COLO668 (cell line): ENCODE measurements around the gene ADARB2.
A peak's percentile ranks its signal among the peaks of the same experiment; 100 is the strongest.
"Not testable (repeated sequence)": the region's sequence is repeated elsewhere in the genome, so short reads cannot be mapped to it uniquely, and the experiment has no call there.

Experiments used
- DNase-seq: peaks from one replicate; lab custom pipeline; 2025; ENCODE audit not compliant: unreplicated experiment; lab: John Stamatoyannopoulos, UW

ADARB2 gene

DNA sequence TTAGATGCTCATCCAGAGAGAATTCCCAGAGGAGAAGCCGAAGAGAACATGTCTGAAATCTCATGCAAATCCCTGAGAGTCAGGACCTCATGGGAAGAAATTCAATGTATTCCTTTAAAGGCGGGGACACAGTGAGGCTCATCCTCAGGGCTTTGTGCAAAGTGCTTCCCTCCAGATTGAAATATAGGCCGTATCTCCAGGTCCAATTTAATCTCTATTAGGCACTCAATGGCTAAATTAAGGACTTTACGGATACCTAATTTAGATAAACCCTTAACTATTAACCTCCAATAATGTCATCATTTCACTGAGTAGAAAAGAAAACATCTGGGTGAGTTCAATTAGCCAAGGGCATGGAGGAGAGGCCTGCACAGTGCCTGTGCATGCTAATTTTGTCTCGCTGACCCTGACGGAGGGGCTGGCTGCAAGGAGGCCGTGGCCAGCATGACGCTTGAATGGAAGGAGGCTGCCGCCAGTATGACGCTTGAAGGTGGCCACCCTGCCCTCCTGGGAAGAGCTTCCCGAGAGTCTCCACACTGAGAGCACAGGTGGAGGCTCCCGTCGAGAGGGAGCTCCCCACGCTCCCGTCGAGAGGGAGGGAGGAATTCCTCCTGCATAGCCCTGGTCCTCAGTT, 287.6 kb downstream of the ADARB2 start:
- no peak for DNase-seq

DNA sequence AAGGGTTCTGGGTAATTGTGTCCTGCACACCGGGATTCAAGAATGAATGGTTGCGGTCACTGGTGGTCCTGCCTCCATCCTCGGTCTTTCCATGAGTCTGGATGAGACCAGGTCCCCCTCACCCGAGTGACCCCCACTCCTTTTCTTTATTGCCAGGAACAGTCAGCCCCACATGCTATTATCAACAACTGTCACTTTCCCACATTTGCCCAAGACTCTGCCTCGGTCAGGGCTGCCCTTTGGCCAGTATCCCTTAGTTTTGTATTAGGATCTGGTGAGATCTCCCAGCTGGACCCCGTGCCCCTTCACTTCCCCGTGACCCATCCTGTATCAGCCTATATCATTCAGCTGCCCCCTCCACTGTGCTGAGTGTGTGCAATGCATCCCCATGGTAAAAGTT, 288.3 kb downstream of the ADARB2 start:
- no peak for DNase-seq

DNA sequence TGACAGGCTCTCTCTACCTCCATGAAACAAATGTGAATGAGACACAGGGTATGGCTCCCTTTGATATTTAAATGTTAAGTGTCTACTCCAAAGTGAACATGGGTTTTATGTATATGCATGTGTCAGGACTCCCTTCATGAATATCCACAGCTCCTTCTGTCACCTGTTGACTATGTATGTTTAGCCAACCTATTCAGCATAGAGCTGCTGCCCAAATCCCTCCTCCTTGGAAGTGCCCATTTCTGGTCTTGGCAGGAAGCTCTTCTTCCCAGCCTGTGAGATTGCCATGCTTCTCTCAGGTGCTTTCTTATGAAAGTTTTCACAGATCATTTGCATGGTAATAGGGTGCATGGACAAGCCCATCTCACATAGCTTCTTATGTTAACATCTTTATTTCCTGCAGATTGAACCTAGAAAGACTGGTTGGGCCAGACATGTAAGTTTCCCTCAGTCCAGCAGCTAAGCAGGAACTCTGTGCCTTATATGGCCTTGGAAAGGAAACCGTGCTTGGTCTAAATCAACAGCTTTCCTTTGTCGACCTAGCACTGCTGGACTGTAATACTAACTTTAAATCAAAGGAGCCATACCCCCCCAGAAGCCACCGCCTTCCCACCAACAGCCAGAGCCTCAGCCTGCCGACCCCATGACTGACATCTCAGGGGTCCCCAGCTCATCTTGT, 288.9 kb downstream of the ADARB2 start:
- DNase-seq: no peak

DNA sequence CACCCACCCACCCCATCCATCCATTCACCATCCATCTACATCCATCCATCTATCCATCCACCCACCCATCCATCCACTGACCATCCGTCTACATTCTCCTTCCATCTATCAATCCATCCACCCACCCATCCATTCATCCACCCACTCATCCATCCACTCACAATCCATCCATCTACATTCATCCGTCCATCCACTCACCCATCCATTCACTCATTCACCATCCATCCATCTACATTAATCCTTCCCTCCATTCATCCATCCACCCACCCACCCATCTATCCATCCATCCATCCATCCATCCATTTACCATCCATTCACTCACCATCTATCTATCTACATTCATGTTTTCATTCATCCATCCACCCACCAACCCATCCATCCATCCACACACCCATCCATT, 292.5 kb downstream of the ADARB2 start:
- no peak for DNase-seq

DNA sequence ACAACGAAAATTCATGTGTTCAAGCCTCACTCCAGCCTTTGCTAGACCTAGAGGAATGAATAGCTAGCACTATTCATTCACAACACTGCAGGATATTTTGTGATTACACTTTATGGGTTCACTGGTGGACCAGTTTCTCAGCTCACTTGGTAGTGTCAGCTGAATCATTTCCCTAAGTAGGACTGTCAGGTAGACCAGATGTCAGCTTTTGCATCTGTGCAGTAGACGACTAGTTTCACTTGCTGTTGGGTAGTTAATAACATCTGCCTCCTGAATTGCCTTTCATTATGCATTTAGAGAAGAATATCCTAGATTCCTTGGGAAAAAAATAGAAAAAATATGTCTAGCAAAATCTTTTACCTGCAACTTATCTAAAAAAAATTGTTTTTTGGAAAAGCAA, 296.4 kb downstream of the ADARB2 start:
- no peak for DNase-seq

DNA sequence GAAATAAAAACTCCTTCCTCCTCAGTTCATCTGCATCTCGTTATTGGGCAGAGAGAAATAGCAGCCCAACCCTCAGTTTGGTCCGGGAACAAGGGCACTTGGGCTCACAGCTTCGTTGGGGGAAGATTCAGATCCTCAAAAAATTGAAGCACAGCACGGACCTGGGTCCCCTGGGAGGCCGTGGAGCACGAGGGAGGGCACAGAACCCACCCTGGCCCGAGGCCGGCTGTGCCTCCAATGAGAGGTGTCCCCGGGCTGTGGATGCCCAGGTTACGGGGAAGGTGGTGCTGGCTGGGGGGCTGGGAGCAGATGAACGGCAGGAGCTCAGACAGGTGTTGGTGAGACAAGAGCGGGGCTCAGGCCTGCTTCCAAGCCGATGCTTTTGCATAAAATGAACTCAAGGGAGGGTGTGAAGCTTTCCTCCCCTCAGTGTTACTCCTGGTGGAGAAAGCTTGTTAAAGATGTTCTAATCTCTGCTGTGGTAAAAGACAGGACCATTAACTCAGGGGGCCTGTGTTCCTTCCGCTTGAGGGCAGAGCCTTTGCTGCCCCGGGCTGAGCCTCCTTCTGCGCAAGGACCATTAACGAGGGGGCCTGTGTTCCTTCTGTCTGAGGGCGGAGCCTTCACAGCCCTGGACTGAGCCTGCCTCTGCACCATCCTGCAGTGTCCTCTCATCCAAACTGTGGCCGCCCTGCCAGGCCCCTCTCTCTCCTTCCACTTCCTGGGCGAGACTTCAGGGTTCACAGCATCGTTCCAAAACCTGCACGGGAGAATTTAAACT, 302.2 kb downstream of the ADARB2 start:
- peak; percentile 35 for DNase-seq

DNA sequence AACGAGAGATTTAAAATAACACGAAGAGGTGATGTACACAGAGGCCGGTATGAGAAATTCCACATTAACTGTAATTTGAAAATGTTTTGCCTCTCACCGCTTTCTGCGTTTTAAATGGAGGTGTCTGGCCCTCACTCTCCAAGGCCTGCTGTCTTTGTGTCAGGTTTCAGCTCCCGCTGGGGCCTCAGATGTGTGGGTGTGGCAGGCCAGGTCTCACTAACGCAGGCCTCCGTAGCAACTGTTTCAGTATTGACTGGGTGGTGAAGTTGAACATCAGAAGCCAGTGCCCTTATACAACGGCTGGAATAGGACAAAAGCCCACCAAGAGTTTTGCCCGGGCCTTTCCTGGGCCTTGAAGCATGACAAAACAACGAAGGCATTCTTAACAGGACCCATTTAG, 303.1 kb downstream of the ADARB2 start:
- DNase-seq: peak; percentile 62

DNA sequence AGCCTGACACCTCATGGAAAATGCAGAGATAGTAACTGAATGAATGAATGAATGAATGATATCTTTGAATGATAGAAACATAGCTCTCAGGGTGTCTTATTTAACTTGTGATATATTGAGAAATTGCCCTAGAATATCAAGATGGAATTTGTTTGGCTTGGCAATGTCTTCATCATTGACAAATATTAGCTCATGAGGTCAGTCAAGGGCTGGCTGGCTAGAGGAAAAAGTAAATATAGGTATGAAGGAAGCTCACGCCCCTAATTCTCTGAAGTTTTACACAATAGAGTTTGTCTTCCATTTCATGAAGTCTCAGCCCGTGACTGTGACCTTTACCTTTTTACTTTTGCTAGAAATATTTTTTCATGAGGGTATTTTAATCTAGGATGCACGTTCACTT, 305.2 kb downstream of the ADARB2 start:
- DNase-seq: no peak

DNA sequence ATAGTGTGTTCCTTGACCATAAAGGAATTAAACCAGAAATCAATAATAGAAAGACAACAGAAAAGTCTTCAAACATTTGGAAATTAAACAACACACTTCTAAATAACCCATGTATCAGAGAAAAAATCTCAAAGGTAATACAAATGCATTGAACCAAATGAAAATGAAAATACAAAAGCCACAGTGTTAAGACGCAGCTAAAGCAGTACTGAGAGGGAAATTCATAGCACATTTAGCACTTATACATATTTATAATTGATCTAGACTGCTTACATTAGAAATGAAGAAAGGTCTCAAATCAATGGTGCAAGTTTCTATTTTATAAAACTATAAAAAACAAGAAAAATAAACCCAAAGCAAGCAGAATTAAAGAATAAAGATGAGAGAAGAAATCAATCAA, 306.1 kb downstream of the ADARB2 start:
- DNase-seq: no peak

DNA sequence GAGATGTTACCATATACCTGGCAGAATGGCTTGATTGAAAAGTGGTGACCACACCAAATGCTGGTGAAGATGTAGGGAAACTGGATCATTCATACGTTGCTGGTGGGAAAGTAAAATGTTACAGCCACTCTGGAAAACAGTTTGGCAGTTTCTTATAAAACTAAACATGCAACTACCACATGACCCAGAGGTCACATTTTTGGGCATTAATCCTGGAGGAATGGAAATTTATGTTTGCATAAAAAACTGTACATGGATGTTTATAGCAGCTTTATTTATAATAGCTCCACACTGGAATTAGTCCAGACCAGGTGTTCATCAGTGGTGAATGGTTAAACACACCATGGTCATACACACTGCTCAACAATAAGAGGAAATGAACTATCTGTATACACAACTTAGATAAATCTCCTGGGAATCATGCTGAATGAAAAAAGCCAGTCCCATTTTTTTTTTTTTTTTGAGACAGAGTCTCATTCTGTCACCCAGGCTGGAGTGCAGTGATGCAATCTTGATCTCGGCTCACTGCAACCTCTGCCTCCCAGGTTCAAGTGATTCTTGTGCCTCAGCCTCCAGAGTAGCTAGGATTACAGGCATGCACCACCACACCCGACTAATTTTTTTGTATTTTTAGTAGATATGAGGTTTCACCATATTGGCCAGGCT, 309.7 kb downstream of the ADARB2 start:
- not testable (repeated sequence) for DNase-seq

DNA sequence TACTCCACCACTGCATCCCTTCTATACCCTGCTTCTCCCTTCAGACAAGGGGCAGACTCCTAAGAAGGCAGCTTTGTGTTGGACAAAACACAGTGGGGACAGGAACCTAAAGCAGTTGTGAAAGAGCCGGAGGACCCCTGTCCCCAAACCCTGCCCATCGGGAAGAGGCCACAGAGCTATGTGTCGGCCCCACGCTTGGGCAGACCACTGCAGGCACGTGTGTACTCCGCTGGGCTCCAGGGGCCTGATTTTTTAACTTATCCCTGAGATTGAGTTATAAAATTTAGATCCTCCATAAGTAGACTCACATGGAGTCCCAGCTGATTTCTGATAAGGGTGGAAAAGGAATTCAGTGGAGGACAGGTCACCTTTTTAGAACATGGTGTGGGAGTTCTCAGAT, 310.5 kb downstream of the ADARB2 start:
- no peak for DNase-seq

DNA sequence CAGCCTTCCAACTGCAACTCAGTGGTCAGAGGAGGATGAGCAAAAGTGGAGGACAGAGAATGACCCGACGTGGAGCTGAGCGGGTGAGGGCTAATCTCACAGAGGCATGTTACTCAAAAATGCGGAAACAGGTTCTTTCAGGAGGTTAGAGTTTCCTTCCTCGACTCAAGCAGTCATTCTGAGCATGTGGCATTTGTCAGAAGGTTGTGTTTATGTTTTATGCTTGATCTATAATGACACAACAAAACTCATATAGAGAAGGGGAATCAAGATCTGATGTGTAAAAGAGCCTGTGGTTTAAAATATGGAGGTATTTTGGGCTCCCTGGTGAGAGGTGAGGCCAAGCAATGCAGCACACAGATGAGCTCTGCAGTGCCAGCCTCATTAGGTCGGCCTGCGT, 311.4 kb downstream of the ADARB2 start:
- no peak for DNase-seq

DNA sequence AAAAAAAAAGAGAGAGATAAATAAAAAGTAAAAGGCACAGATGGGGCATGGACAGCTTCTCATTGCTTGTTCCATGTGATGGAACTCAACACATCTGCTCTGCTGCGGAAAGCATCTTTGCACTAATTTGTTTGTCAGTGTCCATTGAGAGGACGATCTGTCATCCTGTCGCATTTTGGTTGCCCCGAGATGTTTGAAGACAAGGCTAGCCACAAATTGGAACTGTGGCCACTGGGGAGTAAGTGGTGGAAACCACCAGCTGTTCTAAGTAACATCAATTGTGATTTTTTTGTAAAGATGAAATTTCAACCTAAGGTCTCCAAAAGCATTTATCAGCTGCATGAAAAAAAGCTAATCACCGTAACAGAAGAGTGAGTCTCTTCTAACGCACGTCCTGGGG, 312.7 kb downstream of the ADARB2 start:
- no peak for DNase-seq

DNA sequence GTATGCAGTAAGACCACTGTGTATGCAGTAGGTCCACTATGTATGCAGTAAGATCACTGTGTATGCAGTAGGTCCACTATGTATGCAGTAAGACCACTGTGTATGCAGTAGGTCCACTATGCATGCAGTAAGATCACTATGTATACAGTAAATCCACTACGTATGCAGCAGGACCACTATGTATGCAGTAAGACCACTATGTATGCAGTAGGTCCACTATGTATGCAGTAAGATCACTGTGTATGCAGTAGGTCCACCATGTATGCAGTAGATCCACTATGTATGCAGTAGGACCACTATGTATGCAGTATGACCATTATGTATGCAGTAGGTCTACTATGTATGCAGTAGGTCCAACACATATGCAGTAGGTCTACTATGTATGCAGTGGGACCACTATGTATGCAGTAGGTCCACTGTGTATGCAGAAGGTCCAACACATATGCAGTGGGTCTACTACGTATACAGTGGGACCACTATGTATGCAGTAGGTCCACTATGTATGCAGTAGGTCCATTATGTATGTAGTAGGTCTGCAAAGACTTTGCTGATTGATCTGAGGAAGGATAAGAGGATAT, 313.6 kb downstream of the ADARB2 start:
- no peak for DNase-seq

DNA sequence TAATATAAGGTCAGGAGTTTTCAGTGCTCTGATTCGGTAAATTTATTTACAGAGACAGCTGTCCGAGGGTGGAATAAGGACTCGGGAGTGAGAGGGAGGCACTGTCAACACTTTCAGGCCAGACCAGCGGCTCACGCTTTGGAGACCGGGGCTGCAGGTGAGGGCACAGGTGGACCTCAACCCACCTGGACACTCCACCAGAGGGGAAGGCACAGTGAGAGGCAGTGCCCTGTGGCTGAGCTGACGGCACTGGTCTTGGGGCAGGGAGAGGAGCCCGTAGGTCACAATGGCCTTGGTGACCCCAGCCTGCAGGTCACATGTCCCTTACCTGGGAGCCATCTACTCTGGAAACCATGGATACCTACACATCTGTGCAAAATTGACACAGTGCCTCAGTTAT, 315.1 kb downstream of the ADARB2 start:
- no peak for DNase-seq

DNA sequence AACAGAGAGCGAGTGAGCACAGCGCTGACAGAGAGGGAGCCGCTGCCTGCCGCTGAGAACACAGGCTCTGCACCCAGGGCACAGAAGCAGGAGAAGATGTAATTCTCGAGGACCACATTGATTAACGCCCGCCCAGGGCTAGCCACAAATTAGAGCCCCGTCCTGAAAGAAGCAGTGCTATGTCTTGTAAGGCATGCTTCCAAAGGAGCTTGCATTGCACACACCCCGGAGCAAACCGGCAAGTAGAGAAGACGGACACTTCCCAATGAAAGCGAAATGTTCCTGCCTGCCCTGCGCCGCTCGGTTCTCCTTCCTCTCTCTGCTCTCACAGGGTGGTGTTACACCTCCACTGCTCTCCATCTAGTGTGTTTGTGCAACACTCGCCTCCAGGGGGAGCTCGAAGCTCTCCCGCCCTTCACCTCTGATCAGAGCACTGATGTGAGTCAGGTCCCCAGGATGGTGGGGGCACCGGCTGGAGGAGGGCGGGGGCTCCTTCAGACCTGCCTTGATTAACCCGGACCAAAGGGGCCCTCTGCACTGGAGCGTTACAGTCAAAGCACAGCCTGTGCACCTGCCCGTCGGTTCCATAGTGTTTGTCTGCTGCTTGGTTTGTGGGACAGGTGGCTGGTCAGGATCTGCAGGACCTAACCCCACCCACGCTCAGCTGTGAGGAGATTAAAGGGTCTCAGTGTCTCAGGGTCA, 316.5 kb downstream of the ADARB2 start:
- peak; percentile 91 for DNase-seq

DNA sequence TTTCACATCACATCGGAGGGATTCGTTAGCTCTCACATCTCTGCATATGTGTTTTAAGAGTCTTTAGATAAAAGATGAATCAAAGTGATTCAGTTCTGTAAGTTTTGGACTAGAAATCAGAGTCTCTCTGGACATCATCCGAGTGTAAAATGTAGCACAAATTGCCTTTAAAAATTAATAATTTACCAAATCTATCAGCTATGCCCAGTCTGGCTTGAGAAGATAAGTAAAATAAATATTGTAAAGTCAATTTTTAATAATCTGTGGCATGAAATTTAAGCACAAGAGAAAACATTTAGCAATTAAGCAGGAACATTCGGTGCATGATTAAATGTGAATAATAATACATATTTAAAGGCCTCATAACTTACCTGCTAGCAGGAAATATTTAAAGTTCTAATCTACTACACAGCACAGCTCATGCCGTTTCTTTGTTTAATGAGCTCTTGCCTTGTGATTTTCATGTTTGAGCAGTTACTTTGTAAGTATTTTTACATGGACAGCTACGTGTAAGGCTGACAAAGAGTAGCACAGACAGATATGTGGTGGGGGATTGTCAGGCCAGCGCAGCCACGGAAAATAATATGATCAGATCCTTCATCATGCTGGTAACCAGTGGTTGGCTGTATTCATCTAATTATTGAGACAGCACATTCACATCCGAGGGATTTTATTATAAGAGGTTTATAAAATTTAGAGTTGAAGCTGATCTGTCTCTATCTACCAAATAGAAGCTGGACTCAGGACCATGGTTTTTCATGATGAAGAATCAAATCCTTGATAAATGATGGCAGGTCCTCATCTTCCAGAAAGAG, 317.3 kb downstream of the ADARB2 start:
- no peak for DNase-seq

DNA sequence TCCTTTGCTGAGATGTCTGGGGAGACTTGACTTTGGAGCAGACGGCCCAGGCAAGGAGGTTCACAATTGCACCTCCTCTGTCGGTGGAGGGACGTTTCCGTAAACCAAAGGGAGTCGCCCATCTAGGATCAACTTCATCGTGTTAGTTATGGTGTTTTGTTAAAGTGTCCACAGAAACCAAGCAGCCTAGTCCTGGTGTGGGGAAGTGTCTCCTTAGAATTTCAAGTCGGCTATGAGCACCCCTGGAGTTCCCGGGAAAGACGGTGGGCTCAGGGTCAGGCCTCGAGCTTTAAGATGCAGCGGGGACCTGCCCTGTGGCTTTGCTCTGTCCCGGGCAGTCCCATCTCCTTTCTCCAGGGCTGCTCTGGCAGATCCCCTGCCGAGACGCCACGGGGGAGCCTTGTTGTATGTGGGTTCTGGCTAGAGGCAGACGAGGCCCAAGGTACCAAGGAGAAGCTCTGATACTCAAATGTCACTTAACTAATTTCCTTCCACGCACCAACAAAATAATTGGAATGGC, 319.2 kb downstream of the ADARB2 start:
- no peak for DNase-seq

DNA sequence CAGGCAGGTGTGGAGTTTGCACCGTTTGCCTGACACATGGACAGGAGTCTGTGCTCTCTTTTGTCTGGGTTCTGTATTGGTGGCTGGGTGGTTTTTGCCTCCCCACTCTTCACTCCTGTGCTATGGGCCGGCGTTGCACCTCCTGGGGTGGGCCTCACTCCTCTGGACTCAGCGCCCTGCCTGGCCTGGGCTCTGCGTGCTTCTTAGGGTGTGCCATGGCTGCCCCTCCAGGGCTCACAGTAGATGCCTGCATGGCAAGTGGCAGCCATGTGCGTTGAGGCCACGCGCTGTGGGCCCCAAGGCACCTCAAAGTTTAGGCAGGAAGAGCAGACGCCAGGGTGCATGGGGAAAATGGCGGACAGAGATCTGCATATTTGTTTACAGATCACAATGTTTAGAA, 319.8 kb downstream of the ADARB2 start:
- no peak for DNase-seq
